ENCODE data around the gene ARNT2.

Gene ARNT2

GRCh38 chr15:80467311-80467714 lies 63.1 kb downstream of the ARNT2 start:
- no peak for DNase-seq

- DNase-seq, result no peak
These were observed 64.6 kb downstream of the ARNT2 start for GRCh38 chr15:80468796-80469195.

DNA sequence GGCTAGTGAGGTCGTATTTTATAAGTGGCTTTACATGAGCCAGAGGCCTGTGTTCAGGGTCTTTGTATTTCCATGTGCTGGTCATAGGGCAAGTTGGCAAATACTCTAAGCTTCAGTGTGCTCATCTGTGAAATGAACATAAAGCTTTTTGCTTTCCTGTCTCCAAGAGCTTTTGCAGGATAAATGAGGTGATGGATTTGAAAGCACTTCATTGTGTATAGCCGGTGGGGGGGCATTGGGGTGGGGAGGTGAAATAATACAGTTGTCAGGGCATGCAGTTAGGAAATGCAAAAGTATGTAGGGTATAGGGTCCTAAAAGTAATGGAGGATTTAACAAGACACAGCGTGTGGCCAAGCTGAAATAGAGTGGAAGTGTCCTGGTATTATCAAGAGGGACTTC lies 67.7 kb downstream of the ARNT2 start:
- no peak for DNase-seq

DNA sequence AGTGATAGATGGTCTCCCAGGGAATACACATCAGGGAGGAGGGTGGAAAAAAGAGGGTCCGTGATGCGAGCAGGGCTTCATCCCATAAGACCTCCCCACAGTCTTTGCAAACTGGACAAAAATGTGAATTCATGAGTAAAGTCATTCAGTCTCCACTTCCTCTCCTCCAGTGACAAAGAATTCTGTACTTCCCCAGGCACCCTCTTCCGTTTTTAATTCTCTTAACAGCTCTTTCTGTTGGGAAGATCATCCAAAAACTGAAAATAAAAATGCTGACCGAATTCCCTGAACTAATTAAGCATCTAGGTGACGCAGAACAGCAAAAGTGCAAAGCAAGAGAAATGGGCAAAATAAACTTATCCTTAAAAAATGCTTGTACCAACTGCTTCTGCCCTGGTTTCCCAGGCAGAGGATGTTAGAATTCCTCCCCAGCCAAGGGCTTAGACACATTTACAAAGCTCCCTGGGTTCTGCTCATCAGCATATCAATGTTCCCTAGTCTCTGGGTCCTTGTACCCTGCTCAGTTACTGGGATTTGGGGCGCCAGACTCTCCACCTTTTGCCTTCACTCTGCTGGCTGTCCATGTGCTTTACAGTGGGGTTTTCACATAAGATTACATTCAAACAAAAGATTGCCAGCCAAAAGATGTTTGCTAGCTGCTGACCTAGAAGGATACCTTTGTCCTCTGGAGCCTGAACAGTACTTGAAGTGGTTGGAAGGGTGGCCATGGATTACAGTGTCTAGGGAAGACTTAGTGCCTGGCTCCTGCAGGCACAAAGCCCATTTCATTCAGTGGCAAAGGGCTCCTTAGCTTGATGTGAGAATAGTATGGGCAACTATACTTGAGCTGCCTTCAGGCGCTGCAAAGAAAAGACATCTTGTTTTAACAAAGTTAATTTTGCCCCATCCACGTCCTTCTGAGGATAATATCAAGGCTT lies 69.4 kb downstream of the ARNT2 start:
- DNase-seq, result no peak

DNA sequence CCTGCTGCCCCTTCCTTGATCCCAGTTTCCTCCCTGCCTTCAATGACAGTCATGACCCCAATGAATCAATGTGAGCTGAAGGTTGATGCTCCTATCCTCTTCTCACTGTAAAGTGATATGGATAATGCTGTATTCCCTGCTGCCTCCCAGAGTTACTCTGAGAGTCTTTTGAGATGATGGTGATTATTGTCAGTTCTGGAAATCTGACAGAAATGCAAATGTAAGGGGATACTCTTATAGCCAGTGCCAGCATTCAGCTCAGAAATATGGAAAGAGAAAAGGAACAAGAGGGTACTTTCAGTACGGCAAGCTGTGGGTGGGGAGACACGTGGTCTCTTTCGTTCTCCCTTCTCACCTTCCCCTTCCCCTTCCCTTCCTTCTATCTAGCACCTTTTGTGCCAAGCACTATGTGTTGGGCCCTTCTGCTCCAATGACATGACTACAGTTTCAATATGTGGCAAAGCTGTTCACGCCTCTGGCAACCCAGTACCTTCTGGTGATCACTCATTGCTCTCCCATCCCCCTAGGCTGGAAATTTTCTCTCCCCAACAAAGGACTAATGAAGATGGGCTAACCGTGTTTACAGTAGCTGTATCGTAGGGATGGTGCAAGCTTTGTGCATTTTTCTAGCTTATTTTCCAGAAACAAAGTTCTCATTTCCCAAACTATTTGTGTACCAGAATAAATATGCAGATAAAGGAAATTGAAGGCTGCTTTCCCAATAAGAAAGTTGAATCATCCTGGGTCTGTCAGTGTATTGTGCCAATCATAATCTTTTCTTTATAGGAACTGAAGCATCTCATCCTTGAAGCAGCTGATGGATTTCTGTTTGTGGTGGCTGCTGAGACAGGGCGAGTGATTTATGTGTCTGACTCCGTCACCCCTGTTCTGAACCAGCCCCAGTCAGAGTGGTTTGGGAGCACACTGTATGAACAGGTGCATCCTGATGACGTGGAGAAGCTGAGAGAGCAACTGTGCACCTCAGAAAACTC lies 70.3 kb downstream of the ARNT2 start:
- DNase-seq, result no peak

DNA sequence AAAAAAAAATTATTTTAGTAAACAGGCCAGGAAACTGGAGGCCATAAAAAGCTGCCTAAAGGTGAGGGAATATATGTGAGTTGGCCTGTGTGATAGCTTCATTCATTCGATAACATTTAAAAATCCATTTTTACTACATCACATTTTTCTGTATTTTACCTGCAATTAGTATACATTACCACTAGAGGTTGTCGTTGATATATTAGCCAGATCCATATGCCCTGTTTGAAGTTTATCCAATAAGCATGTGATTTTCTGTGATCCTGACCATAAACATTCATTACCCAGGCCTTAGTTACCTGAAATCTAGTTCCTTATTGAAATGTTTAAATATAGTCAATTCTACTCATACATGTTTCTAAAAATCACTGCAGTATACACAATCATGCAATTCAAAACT lies 71.4 kb downstream of the ARNT2 start:
- DNase-seq, result no peak

DNA sequence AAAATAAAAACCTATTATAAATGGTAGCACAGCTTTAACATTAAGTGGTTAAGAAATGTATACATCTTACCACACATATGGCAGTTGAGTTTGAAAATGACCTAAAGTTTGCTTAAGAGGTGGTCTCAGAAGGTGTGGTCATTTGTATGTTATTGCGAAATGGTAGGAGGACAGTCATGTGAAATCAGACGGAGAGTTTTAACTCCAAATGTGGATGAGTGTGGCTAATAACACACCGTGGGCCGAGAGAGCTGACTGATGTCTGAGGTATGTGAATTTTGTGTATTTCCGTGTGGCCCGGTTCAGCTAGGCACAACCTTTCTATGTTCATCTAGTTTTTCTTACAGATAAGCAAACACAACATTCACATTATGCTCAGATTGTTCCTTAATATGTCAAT lies 71.9 kb downstream of the ARNT2 start:
- DNase-seq, result no peak

DNA sequence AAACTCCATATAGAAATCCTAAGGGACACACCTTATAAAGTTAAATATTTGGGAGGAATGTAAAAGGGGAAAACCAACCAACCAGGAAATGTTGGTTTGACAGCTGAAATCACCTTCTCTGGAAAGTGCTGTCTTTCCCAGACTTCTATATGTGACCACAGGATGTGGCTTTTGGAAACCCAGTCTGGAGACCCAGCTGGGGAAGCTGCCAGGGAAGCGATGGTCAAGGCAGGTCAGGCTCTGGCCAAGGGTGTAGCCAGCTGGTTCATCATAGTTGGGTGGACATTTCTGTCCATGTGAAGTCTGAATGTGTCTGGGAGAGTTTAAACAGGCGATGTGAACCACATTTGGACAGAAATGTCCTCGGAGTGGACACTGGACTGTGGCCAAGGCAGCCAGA lies 73.9 kb downstream of the ARNT2 start:
- no peak for DNase-seq

DNA sequence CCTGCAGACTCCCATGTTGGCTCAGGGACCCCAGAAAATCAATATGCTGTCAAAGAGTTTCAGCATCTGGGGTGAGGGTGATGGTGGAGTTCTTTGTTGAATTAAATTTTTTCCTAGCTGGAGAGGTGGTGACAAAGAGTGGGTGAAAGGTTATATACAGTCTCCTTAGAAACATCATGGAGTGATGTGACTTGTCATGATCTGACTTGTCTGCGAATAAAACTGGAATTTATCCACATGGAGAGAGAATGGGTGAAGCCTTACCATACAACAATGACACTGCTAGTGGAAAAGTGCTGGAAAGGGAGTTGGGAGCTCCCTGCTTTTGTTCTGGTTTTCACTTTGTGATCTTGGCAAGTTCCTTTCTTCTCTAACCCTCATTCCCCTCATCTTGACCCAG lies 75.0 kb downstream of the ARNT2 start:
- no peak for DNase-seq

- DNase-seq, result no peak
These were observed 76.1 kb downstream of the ARNT2 start for GRCh38 chr15:80480171-80480811.

DNA sequence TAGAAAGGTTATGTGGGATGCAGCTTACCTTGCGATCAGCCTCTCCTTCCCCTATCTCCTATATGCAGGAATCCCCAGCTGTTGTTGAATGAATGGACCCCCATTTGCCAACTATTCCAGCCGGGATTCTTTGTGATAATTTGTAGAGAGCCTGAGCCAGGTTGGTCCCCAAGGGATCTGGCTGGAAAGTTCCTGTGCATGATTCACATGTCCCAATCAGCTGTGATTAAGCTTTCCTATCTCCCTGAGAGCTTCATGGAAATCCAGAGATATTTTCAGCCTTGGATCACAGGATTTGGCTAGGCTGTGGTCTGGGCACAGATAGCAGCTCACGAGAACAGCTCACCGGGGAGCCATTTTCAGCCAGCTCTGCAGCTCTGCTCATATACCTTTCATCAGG lies 76.7 kb downstream of the ARNT2 start:
- no peak for DNase-seq

GRCh38 chr15:80482696-80483095 lies 78.5 kb downstream of the ARNT2 start:
- DNase-seq, result no peak

- DNase-seq, result no peak
These were observed 79.6 kb downstream of the ARNT2 start for GRCh38 chr15:80483725-80484161.

GRCh38 chr15:80484333-80484864 lies 80.2 kb downstream of the ARNT2 start:
- DNase-seq, result no peak

GRCh38 chr15:80485370-80486164 lies 81.4 kb downstream of the ARNT2 start:
- peak; percentile 5 for DNase-seq

- no peak for DNase-seq
These were observed 83.7 kb downstream of the ARNT2 start for GRCh38 chr15:80487839-80488390.

DNA sequence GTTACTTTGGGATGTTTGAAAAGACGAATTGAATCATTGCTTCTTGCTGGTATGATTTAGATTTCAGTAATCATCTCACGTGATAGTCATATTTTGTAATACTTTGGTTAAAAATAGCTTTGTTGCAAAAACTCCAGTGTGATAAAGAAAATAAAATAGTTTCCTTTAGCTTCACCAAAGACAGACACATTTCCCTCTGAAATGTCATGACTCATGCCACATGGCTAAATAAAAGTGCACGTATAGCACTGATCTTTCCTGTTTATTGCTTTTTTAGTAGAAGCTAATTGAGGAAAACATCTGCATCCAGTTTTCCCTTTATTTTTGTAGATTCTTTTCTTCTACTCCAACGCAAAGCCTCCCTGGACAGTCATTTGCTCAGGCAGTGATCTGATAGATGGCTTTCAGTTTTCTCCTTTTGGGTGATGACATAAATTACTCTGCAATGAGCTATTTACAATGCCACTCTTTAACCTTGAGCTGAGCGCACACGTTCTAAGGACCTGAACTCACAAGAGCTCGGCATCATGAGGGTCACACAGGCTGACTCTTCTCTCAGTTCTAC lies 84.9 kb downstream of the ARNT2 start:
- no peak for DNase-seq

DNA sequence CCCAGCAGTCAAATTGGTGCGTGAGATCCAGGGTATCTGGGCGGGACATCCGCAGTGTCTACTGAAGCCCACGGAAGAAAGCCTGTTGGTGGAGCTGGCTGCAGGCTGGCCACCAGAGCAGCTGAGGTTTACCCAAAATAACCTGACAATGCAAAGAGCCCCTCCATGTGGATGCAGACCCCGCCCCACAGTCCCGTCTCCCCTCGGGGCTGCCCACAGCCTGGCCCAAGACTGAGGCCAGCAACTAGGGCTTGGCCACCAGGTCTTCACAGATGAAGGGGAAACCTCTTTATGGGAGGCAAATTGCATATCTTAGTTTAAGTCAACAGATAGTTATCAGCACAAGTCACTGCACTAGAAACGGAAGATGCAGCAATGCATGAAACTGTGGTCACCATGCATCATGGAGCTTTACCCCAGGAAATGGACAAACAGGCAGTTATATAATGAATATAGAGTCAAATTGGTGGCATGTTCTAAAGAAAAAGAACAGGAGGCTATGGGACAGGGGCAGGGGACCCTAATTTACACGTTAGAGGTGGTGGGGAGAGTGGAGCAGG lies 86.3 kb downstream of the ARNT2 start:
- no peak for DNase-seq

DNA sequence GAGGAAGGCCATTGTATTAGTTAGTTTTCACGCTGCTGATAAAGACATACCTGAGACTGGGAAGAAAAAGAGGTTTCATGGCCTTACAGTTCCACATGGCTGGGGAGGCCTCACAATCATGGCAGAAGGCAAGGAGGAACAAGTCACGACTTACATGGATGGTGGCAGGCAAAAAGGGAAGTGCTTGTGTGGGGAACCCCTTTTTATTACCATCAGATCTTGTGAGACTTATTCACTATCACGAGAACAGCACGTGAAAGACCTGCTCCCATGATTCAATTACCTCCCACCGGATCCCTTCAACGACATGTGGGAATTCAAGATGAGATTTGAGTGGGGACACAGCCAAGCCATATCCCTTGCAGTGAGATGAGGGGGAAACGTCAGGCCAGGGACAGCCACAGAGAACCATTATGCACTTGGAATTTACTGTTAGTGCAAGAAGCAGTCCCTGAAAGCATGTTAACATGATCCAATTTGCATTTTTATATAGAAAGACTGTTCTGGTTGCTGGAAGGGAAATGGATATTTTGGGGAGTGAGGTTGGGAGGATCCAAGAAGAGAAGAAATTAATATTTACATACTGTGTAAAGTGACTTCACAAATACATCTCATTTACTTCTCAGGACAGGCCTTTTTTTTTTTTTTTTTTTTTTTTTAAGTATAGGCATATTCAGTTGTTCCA lies 87.1 kb downstream of the ARNT2 start:
- DNase-seq, result no peak

- DNase-seq, result no peak
These were observed 88.2 kb downstream of the ARNT2 start for GRCh38 chr15:80492409-80492808.

All from NCI-H345 (cell line).